ENCODE measurements around the gene ZC2HC1B.

ZC2HC1B gene

DNA sequence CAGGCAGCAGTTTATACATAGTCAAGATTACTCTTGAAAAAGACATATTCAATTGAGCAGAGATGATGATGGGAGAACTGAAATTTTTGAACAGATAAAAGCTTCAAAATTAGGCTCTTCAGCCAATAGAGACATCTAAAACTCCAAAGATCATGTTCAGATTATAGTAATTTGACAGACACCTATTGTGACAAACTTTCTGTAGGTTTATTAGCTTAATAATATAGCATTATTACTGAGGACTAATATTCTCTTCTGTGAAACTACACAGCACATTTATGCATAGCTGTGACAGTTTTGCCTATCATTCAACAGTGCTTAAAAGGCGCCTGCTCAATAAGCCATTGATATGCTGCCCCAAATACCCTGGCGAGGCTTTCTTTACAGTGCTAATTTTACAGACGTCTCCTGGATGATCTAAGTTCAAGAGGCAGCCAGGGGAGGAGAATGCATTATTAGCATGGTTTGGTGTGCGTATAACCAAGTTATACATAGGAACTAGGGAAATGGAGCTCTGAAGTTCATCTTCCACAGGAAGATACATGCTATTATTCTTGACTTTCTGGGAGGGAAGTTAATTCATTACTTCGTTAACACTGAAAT is 122.3 kb downstream of the ZC2HC1B start:
- FAIRE-seq (no peak), DNase-seq (ENCODE audit: insufficient read length, low spot score) (no peak)
